DMS53 (cell line): Measurements from ENCODE around the gene STX8.
A peak's percentile ranks its signal among the peaks of the same experiment; 100 is the strongest.

Source experiments
- DNase-seq: peaks from one replicate; lab custom pipeline; 2025; lab: John Stamatoyannopoulos, UW

Gene STX8

DNA sequence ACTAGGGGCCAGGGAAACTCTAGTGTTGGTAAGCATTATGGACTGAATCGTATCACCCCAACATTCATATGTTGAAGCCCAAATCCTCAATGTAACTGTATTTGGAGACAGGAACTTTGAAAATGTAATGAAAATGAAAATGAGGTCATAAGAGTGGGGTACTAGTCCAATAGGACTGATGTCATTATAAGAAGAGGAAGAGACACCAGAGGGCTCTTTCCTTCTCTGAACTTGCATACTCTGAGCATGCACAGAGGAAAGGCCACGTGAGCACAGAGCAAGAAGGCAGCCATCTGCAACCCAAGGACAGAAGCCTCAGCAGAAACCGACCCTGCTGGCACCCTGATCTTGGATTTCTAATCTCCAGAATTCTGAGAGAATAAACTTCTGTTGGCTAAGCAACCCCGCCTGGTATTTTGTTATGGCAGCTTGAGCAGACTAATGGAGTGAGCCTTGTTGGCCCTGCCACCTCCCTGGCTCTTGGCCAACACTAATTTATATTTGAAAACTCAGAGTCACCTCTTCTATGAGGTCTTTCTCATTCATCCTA is 280.9 kb downstream of the STX8 start:
- DNase-seq = no peak

DNA sequence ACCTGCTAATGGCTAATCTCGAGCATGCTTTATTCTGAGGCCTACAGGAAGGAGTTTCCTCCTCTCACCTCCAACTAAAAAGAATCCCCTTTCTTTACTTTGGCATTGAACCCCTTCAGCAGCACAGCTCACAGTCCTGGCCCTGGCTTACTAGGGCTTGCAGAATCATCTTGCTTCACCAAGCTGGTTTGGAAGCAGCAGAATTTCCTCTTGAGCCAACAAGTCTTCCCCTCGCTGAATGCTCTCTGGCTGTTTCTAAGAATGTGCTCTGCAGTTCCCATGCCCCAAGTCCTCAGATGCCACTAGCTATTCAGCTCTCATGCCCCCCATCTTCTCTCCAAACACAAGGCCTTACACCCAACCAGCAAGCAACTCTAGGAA is 283.1 kb downstream of the STX8 start:
- DNase-seq = no peak

- DNase-seq = peak; percentile 61
These were observed 283.6 kb downstream of the STX8 start for GRCh38 chr17:9291912-9292560.

- DNase-seq = no peak
These were observed 285.4 kb downstream of the STX8 start for GRCh38 chr17:9290226-9290613.

DNA sequence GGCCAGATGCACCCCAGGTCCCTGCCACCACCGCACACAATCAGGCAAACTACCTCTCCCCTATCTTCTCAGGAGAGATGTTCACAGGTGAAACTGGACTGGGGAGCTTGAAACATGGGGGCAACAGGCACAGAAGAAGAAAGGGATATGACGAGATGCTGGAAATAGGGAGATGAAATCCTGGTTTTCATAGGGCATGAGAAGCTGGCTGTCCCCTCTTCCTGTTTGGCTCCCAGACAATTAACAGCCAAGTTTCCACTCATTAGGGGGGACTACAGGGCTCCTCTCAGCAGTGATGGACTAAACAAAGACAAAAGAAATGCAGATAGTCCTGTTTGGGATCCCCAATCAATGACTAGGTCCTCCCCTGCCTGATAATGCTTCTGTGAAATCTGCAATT is 288.3 kb downstream of the STX8 start:
- no peak for DNase-seq

- DNase-seq = no peak
These were observed 289.2 kb downstream of the STX8 start for GRCh38 chr17:9286434-9286833.

GRCh38 chr17:9285602-9286427 is 289.8 kb downstream of the STX8 start:
- no peak for DNase-seq

GRCh38 chr17:9284884-9285283 is 290.7 kb downstream of the STX8 start:
- no peak for DNase-seq

GRCh38 chr17:9283909-9284308 is 291.7 kb downstream of the STX8 start:
- no peak for DNase-seq

GRCh38 chr17:9279893-9280292 is 295.7 kb downstream of the STX8 start:
- DNase-seq = no peak

- DNase-seq = no peak
These were observed 300.6 kb downstream of the STX8 start for GRCh38 chr17:9274973-9275372.

GRCh38 chr17:9273428-9274391 is 301.9 kb downstream of the STX8 start:
- DNase-seq = no peak

DNA sequence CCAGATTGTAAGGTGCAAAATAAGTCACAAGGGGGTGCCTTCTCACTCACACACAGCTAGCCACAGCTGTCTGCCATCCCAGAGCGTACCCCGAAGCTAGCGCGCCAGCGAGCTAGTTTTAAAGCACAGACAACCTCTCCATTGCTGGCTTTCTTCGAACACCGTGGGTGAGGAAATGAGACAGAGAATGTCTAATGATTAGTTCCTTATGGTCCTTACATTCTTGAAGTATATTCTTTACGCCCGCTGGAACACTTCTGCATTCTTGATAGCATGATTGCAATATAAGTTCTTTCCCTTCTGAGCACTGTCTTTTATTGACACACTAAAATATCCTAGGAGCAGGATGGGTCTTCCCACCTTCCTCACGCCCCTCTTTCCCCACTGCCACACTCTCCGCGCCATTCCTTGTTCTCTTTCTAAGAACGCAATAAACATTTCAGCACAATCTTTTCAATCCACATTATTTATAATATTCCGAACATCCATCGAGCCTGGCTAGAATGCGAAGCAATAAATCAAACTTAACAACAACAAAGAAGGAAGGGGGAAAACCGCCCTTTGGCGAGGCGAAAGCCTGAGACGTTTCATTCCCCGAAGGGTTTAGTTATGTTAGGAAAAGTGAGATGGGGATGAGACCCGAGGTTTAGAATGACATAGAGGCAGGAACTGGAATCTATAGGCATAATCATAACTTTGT is 303.0 kb downstream of the STX8 start:
- no peak for DNase-seq

- DNase-seq = no peak
These were observed 303.6 kb downstream of the STX8 start for GRCh38 chr17:9271989-9272388.

- no peak for DNase-seq
These were observed 304.7 kb downstream of the STX8 start for GRCh38 chr17:9270921-9271320.

- no peak for DNase-seq
These were observed 306.1 kb downstream of the STX8 start for GRCh38 chr17:9269350-9270035.

- no peak for DNase-seq
These were observed 307.1 kb downstream of the STX8 start for GRCh38 chr17:9268546-9268945.

DNA sequence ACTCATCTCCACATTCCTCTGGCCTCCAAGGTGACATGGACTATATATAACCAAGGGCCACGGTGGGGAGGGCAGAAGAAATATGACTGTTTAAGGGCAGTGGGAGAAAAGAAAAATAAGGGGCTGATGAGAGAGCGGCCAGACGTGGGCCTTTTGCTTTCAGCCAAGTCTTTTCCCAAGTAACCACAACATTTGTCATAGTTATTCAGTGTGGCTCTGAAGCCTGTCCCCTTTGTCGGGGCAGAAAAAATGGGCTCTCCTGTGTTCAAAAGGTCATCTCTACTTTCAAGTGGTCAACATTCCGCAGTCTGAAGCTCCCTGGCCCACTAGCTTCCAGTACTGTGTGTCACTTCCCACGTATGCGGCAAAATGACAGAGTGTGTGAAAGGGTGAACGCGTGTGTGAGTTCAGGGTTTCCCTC is 308.9 kb downstream of the STX8 start:
- no peak for DNase-seq

DNA sequence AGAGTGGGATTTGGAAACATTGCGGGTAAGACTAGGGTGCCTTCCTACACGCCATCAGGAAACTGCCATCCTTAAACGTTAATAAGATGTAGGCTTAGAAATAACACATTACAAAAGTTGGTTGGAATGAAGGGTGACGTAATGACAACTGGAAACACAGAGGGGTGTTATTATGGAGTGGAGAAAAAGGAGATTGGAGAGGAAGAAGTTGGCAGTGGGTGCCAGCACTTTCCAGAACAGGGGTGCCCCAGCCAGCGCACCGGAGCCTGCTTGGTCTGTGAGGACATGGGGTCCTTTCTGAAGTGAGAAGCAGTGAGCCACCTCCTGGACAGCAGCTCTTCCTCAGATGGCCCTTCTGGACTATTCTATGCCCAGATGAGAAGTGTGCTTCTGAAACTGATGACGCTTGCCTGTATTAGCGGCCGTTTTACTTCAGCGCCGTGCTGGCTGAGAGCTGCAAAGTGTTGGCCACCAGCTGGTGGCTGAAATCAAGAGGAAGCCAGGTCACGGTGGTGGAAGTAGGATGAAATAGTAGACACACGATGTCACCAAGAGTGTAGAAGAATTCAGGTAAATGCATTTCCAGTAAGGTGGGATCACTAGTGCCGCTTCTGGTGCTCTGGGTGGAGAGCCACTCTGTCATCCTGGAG is 309.5 kb downstream of the STX8 start:
- DNase-seq = no peak
